22Rv1 (cell line): Measurements from ENCODE around the gene SLC2A11.

Source experiments
- CTCF ChIP-seq: fragments of 450-650 bp; IDR thresholded peaks from 2 replicates; pipeline ENCODE4 v1.5.1; 2017; ENCODE audit warnings: mild to moderate bottlenecking
- ZFX ChIP-seq: fragments of 450-650 bp; IDR thresholded peaks from 2 replicates; pipeline ENCODE4 v1.6.1; 2017; ENCODE audit warnings: antibody characterized with exemption, borderline replicate concordance

GRCh38 chr22:23913661-23914353, 56.1 kb downstream of the SLC2A11 start:
- TF ChIP-seq CTCF (no peak), ZFX (no peak)
